Panc1 (cell line): ENCODE measurements around the gene RNF186. TPM values are rescaled to one million over a fixed set of nuclear protein-coding genes. Genes with fewer than 3 reads are reported as not detected.

Experiments used
- ATAC-seq: fragments of 200-7000 bp; cut with Tn5 transposase; 2 replicates; pipeline ENCODE4 v1.9.1; 2020; ENCODE audit warnings: mild to moderate bottlenecking, moderate library complexity
- BruUV-seq: library from RNA; stranded (reverse); fragments of 400-500 nt; replicated peaks from 2 replicates; lab custom pipeline; 2021; lab: Mats Ljungman, UMichigan
- CTCF ChIA-PET: fragments of 300-600 bp; sonication (Branson Sonifier 250); formaldehyde crosslinking; loops from one replicate; lab custom pipeline; 2022; ENCODE audit warnings: antibody characterized with exemption; lab: Charles Lee
- POLR2A ChIA-PET: fragments of 300-600 bp; sonication (Branson Sonifier 250); formaldehyde crosslinking; loops from one replicate; lab custom pipeline; 2022; ENCODE audit warnings: antibody characterized with exemption; lab: Charles Lee
- DNase-seq: peaks from one replicate; pipeline ENCODE4 v3.0.0-alpha.2; 2010; ENCODE audit warnings: low read depth, low spot score
- H3K27ac ChIP-seq: 2 replicates; pipeline ENCODE4 v1.5.1; 2011; ENCODE audit warnings: mild to moderate bottlenecking, low read length, inconsistent platforms
- H3K27me3 ChIP-seq: fragments of 200-500 bp; sonication (Bioruptor generic); 2 replicates; pipeline ENCODE4 v1.6.0; 2014; ENCODE audit warnings: low read length, inconsistent platforms; ENCODE audit not compliant: control insufficient read depth, insufficient read depth
- H3K36me3 ChIP-seq: fragments of 200-500 bp; sonication (Bioruptor generic); 2 replicates; pipeline ENCODE4 v1.5.1; 2014; ENCODE audit warnings: inconsistent platforms, mild to moderate bottlenecking, low read length, moderate library complexity; ENCODE audit not compliant: control insufficient read depth, insufficient read depth
- H3K4me1 ChIP-seq: 2 replicates; pipeline ENCODE4 v1.5.1; 2011; ENCODE audit warnings: inconsistent platforms, mild to moderate bottlenecking, low read length, moderate library complexity; ENCODE audit not compliant: control insufficient read depth, insufficient read depth
- H3K4me3 ChIP-seq, 2 experiments: 2 replicates each; pipeline ENCODE4 v1.5.1; 2011 to 2012; ENCODE audit warnings: low read depth in 2 of 2, low read length in 2 of 2, mild to moderate bottlenecking in 2 of 2, inconsistent platforms in 1 of 2, moderate library complexity in 1 of 2
- H3K9me3 ChIP-seq: fragments of 200-500 bp; sonication (Bioruptor generic); 2 replicates; pipeline ENCODE4 v1.5.1; 2014; ENCODE audit warnings: low read depth, mild to moderate bottlenecking, inconsistent platforms, low read length, moderate library complexity; ENCODE audit not compliant: control insufficient read depth, insufficient read depth
- CTCF ChIP-seq: fragments of 450-650 bp; IDR thresholded peaks from 2 replicates; pipeline ENCODE4 v1.5.1; 2017; ENCODE audit warnings: mild to moderate bottlenecking
- POLR2AphosphoS5 ChIP-seq: IDR thresholded peaks from 2 replicates; pipeline ENCODE4 v1.6.1; 2012; ENCODE audit warnings: mild to moderate bottlenecking, low read depth, low read length, moderate library complexity
- REST ChIP-seq, 2 experiments: IDR thresholded peaks; 2 replicates each; pipeline ENCODE4 v1.6.1; 2011 to 2012; ENCODE audit warnings: low read depth in 2 of 2, control low read depth in 1 of 2, low read length in 1 of 2, mild to moderate bottlenecking in 1 of 2, moderate library complexity in 1 of 2; ENCODE audit not compliant: insufficient read depth in 1 of 2
- SIN3A ChIP-seq: IDR thresholded peaks from 2 replicates; pipeline ENCODE4 v1.6.1; 2012; ENCODE audit warnings: low read depth, mild to moderate bottlenecking, low read length, moderate library complexity, borderline replicate concordance; ENCODE audit not compliant: insufficient read depth
- TCF7L2 ChIP-seq: IDR thresholded peaks from 2 replicates; pipeline ENCODE4 v1.6.1; 2011; ENCODE audit warnings: mild to moderate bottlenecking, low read depth, low read length, inconsistent platforms
- in situ Hi-C: cut with HindIII; loops from 2 replicates; pipeline ENCODE4 v1.10.0; 2016; ENCODE audit warnings: low sequenced_read_pairs, low pct_unique_long_range_greater_than_20kb
- intact Hi-C: fragments of 100-400 bp; cut with micrococcal nuclease; formaldehyde crosslinking; loops from one replicate; pipeline ENCODE4 v1.10.0; 2022; ENCODE audit not compliant: unreplicated experiment
- total RNA-seq: library from RNA; stranded (reverse); gene quantifications from one replicate; pipeline ENCODE4 v1.2.1, GENCODE V29; 2021; ENCODE audit not compliant: unreplicated experiment

RNF186 gene
- total RNA-seq, 1 experiment from 2014 or later: not detected

GRCh38 chr1:19815801-19816736 lies 986 bp upstream of the RNF186 start:
- Histone ChIP-seq H3K4me1 (no peaks in the 10 kb centered on the region), H3K9me3 (no peaks in the 10 kb centered on the region), H3K27me3 (no peaks in the 10 kb centered on the region), H3K36me3 (no peaks in the 10 kb centered on the region), H3K27ac (no peak overlapping the region), H3K4me3 (no peak overlapping the region)
- ChIA-PET CTCF (interaction anchor here (0.6 kb wide), 1 partner anchor 1736 kb away, joined by 9 read pairs; no protein-coding TSS in a partner anchor), POLR2A (no interaction called here)
- DNase-seq (no peak), ATAC-seq (no peak)
- no TSS peak for BruUV-seq
- no peak for TF ChIP-seq POLR2AphosphoS5
- TF ChIP-seq CTCF: no peak
- TF ChIP-seq REST (IDR thresholded peaks at IDR 0.05; ENCODE audit: insufficient read depth in 1 of 2, low read depth in 2 of 2, low read length in 1 of 2): no peak
- TF ChIP-seq SIN3A: no peak
- no peak for TF ChIP-seq TCF7L2
- intact Hi-C loops (no loop called here), in situ Hi-C loops (no loop called here)

- CTCF ChIA-PET: no interaction called here
- Histone ChIP-seq H3K4me1 (no peaks in the 10 kb centered on the region), H3K27ac (no peak overlapping the region), H3K27me3 (no peaks in the 10 kb centered on the region), H3K9me3 (no peaks in the 10 kb centered on the region), H3K36me3 (no peaks in the 10 kb centered on the region), H3K4me3 (no peak overlapping the region)
- in situ Hi-C loops (no loop called here), intact Hi-C loops (no loop called here)
- ATAC-seq (no peak), DNase-seq (no peak)
- POLR2A ChIA-PET: no interaction called here
- no TSS peak for BruUV-seq
- no peak for TF ChIP-seq SIN3A
These were observed 830 bp downstream of the RNF186 start for GRCh38 chr1:19814244-19814661.

GRCh38 chr1:19813643-19813960 lies 1.5 kb downstream of the RNF186 start:
- DNase-seq: no peak
- in situ Hi-C loops: no loop called here
- Histone ChIP-seq H3K36me3 (no peaks in the 10 kb centered on the region), H3K27ac (no peak overlapping the region), H3K27me3 (no peaks in the 10 kb centered on the region), H3K9me3 (no peaks in the 10 kb centered on the region), H3K4me3 (no peak overlapping the region), H3K4me1 (no peaks in the 10 kb centered on the region)
- TF ChIP-seq CTCF (no peak), TCF7L2 (no peak), SIN3A (no peak), REST (IDR thresholded peaks at IDR 0.05; ENCODE audit: insufficient read depth in 1 of 2, low read depth in 2 of 2, low read length in 1 of 2) (no peak), POLR2AphosphoS5 (no peak)
- POLR2A ChIA-PET: no interaction called here
- intact Hi-C loops: no loop called here
- CTCF ChIA-PET: no interaction called here
- BruUV-seq: no TSS peak
- ATAC-seq: no peak
